NCI-H82 treated with DMSO at 0.1 percent for 48 hours (cell line): ENCODE results near the gene OTUB2.

Source experiments
- DNase-seq: peaks from one replicate; lab custom pipeline; 2025; ENCODE audit not compliant: unreplicated experiment; lab: John Stamatoyannopoulos, UW

The OTUB2 gene

DNA sequence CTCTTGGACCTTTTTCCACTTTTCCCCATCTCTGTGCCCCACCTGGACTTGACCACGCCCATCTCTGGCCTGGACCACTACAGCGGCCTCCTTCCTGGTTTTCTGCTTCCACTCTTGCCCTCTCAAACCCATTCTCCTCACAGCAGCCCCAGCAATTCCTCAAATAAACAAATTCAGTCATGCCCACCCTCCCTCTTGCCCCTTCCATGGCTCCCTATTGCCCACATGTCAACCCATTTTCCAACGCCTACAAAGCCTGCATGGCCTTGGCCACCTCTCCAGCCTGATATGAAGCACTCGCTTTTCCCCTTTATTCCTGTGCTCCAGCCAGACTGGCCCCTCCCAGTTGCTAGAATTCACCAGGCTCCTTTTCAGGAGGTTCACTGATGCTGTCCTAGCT lies 5.9 kb upstream of the OTUB2 start:
- no peak for DNase-seq

DNA sequence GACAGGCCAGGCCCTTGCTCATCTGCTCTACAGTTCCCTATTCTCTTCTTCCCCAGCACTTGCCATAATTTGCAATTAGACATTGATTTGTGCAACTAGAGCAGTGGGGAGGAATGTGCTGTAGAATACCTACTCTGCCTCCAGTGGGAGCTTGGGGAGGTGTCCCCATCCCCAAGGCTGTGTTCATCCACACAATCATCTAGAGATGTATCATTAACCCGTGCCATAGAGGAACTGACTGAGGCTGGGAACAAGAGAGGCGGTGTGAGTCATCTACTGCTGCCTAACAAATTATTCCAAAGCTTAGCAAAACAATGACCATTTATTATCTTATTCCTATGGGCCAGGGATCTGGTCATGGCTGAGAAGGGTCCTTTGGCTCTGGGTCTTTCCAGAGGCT lies 5.1 kb upstream of the OTUB2 start:
- DNase-seq, result no peak

DNA sequence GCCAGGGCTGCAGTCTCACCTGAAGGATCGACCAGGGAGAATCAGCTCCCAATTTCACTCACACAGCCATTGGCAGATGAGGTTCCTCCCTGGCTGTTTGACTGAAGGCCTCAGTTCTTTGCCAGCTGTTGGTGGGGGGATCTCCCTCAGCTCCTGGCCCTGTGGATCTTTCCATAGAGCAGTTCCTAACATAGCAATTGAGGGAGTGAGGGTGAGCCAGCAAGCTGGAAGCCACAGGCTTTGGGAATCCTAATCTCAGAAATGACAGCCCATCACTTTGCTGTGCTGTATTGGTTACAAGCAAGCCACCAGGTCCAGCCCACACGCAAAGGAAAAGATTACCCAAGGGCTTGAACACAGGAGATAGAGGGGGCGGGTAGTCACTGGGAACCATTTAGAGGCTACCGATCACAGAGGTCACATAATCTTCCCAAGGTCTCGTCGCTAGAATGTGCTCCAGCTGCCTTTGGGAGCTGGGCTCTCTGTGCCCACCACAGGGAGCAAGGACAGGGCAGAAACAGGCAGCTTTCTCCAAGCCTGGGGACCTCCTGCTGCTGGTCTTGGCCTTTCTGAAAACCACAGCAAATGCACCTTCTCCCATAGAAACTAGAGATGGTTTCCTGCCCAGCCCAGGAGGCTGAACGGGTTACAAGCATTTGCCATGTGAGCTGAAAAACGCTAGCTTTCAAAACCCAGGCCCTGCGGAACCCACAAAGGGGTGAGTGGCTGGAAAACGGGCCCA lies 4.6 kb upstream of the OTUB2 start:
- no peak for DNase-seq

DNA sequence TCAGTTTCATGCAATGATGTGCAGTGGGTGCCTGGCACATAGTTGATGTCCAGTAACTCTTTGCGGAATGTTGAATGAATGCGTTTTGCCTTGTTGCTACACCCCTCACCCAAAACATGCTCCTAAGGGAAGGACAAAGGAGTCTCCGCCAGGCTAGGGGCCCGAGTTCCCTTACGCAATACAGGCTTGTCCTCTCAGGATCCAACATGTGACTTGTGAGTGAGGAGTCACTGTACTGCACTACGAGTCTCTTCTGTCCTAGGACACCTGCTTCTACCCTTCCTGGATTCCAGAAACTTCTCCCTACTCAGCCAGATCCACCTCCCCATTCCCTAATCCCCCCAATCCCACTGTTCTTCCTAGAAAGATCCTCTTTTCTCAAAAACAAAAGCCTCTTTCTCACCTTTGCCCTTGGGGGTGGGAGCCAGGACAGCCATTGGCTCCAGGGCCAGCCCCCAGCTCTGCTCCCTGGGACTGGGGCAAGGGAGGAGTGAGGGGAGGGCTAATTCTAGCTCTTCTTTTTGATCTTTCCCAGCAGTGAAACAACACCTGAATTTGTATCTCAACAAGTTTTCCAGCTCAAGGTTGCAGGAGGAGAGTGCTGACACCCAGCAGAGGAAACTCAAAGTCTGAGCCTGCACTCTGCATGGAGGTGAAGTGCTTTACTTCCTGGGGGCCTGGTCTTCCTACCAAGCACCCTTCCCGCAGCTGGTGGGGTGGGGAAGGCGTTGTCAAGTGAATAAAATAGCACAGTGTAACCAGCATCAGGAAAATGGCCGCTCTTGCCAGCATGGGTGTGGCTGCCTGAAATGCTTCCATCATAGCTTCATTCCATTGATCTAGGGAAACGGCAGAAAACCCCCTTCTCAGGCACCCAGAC lies 3.4 kb upstream of the OTUB2 start:
- no peak for DNase-seq

DNA sequence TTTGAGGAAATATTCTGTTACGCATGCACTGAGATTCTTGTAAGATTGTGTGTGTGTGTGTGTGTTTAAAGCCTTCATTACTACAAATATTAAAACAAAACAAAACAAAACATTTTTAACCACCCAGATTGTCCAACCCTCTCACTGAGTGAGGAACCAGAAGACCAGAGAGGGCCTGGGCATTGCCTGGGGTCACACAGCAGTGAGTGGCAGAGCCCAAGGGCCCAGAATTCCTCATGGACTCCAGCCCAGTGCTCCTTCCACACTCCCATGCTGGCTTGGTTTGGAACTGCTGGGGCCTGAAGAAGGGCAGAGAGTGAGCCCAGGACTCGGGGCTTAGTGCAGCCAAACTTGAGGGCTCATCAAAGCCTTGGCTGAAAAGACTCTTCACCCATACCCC lies 1.6 kb upstream of the OTUB2 start:
- DNase-seq, result no peak

DNA sequence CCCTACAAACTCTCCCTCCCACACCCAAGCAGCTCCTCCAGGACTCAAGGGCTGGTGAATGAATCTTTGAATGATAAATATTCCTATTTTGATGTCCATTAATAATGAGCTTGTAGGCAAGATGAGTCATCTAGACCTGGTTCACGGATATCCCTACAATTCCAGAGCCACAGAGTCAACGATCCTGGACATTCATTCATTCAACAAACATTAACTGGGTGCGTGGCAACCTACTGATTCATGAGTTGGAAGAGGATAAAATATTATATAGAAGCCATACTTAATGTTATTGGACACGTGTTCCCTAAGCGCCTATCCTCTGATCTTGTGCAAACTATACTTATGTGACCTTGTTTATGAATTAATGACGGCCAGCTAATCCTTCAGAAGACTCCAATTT lies 420 bp upstream of the OTUB2 start:
- DNase-seq, result no peak

DNA sequence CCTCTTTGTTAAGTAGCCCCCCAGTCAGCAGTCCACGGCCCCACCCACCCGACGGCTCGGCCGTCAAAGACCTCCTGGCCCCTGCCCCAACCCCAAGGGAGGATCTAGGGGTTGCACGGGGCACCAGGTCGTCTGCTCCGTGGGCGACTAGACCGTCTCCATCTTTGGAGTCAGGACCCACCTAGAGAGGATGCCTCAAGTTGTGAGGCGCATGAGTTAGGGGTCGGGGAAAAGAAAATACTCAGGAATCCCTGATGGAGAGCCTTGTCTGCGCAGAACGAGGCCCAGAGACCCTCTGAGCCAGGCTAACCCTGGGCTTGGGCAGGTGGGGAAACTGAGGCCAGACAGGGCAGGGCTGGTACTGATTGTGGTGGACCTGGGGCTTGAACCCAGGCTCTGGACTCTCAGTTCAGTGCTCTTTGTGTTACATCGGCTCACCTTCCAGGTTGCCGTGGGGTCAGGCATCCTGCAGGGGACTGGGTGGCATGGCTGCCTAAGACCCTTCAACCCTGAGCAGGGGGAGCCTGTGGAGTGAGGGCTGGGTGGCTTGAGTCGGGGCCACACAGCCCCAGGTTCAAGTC lies 839 bp downstream of the OTUB2 start:
- DNase-seq, result no peak

DNA sequence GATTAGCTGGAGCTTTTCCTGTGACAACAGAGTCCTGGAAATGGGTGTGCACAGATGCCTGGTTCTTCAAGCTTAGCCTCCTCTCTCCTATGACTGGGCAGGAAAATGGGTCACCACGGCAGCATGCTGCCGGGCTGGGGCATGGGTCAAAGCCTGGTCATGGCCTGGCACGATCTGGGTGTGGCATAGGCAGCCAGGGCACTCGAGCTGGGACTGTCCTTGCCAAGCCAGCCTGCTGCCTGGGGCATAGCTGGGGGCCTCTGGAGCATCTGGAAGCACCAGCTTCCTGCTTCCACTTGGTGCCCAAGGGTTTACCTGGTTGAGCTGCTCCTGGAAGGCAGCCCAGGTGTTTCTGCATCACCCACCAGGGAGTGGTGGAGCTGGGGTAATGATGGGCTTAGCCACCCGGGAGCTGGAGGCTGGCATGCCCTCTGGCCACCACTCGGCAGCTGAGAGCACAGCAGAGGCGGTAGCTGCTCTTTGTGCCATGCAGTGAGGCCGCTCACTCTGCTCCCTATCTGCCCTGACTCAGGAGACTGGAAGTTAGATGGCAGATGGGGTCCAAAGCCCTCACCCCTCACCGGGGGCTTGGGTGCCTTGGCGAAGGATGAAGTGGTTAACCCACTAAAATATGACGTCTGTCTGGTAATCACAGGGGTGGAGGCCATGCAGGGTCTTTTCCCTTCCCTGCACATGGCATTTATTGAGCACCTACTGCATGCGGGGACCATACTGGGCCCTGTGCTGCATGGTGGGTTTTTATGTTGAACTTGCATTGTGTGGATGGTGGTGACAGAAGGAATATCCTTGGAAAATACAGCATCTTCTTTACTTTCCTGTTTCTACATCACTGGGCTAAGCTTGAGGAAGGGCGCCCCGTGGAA lies 1.7 kb downstream of the OTUB2 start:
- DNase-seq, result no peak

DNA sequence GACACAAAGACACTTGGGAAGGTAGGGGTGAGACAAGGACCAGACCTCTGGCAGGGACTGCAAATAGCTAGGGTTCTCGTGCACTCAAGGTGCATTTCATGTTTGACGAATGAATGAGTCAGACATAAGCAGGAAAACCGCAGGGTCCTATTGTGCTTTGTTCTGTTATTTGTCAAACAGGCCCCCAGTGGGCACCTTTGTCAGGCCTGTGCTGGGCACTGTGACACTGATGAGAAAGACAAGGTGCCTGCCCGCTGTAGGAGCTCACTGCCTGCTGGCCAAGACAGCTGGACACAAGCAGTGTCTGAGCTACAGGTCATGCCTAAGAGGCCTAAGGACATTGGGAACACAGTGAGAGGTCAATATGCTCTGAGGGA lies 2.3 kb downstream of the OTUB2 start:
- no peak for DNase-seq

DNA sequence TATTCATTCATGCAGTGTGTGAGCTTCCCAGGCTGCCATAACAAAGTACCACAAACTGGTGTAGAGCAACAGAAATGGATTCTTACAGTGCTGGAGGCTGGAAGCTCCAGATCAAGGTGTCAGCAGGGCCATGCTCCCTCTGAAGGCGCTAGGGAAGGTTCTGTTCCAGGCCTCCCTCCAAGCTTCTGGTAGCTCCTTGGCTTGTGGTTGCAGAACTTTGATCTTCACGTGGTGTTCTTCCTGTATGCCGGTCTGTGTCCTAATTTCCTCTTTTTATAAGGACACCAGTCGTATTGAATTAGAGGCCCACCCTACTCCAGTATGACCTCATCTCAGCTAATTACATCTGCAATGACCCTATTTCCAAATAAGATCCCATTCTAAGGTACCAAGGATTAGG lies 3.1 kb downstream of the OTUB2 start:
- no peak for DNase-seq

DNA sequence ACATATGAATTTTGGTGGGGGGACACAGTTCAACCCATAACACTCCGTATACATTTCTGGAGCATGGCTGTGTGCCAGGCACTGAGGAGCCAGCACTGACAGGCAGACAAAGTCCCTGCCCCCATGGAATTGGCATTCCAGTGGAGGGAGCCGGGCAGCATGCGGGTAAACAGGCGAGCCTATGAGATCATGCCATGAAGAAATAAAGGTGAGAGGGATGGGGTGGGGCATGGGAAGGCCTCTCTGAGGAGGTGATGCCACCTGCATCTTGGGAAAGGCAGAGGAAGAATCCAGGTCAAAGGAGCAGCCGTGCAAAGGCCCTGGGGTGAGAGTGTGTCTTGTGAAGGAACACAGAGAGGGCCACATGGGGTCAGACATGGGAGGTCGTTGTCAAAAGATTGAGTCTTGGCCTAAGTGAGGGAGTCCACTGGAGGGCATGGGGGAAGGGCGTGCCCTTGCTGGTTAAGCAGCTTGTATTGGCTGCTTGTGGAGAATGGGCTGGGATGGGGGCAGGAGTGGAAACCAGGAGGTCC lies 3.6 kb downstream of the OTUB2 start:
- DNase-seq, result no peak

DNA sequence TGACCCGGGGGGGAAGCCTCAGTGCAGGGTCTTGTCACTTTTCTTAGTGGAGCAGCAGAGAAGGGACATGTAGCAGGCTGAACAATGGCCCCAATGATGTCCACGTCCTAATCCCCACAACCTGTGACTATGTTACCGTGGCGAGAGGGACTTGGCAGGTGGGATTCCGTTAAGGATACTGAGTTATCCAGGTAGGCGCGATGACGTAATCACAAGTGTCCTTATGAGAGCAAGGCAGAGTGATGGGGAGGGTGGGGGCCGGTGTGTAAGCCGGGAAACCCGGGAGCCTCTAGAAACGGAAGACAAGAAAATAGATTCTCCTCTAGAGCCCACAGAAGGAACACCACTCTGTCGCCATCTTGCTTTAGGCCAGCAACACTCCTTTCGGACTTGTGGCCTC lies 4.4 kb downstream of the OTUB2 start:
- no peak for DNase-seq

DNA sequence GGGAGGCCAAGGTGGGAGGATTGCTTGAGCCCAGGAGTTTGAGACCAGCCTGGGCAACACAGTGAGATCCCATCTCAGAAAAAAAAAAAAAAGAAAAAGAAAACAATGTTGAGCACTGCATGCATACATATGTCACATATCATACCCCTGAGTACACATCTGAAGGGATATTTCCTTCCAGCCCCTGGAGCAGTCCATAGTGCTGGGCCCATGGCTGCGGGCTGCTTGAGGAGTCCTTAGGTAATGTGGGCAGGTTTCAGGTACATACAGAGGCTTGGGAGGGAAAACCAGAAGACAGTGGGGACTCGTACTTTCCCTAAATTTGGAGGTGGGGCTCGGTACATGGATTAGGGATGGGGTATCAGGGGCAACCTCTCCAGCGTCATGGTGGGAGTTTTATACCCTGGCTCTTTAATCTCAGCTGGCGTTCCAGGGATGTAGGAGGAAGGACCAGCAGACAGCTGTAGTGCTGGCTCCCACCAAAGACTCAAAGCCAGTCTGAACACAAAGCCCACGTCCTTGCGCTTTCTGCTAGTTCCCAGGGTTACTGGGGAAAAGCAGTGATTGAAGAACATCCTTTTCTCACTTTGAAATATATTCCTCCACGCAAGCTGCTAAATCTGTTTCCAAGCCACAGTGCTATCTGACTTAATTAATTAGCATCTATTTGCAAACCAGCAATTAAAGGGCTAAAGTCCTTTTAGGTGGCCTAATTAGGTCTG lies 5.2 kb downstream of the OTUB2 start:
- no peak for DNase-seq

DNA sequence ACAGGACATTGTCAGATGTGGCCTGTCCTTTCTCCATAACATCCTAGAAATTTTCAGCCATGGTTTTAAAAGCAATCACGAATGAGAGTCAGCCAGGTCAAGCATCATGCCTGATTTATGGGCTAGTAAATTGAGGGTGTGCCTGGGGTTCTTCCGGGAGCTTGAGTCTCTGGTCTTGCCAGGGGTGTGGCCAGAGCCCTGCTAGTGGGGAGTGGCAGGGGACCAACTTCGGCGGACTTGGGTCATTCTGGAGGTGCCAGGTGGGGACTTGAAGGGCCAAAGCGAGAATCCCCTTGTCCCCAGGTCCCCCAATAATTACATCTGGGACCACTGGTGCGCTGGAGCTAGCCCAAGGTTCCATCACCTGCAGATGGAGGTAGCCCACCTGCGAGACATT lies 5.7 kb downstream of the OTUB2 start:
- DNase-seq, result no peak

DNA sequence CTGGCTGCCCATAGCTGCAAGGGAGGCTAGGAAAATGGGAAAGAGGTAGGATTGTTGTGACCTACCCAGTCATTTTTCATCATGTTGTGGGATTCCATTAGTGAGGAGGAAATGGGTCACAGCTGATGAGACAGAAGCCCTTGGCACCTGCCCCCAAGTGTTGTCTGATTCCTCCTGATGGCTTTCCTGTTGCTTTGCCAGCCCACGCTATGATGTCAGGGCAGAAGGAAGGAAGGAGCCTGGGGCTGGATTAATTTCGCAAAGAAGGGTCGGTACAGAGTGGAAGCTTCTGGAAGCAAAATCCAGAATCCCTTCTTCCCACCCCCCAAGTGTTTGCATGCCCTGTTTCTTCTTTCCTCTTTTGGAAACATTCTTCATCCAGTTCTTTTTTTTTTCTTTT lies 8.7 kb downstream of the OTUB2 start:
- DNase-seq, result no peak

DNA sequence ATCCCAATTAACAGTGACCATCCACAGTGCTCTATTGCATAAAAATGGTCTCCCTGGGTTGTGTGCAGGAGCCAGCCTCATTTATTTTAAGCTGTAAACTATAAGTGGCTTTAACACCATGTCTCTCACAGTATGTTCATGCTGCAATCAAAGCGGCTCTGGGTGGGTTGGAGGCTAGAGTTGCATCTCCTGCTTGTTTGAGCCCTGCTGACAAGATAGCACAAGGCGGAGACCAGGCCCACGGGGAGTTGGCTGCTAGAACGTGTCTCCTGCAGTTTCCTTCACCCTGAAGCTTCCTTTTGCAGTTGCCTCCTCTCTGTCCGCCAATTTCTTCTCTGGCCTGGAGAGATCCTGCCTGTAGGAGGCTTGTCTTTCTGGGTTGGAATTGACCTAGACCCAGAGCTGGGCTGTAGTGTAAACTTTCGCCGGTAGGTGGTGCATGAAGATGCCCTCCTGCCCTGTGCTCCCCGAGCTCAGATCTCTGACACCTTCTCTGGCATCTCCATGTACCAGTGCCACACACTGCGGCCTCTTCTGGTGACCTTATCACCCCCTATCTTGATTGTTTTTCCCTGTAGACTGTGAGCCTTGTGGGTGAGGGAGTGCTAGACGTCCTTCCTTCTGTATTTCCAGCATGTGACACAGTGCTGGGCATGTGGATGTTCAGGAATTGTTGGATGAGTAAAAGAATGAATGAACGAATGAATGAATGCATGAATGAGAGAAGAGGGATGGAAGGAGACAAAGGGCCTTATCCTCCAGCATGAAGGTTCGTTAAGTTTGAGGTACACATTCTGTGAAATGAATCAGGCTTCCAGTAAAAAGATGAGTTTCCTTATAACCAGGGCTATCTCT lies 10.4 kb downstream of the OTUB2 start:
- DNase-seq, result peak; percentile 20

DNA sequence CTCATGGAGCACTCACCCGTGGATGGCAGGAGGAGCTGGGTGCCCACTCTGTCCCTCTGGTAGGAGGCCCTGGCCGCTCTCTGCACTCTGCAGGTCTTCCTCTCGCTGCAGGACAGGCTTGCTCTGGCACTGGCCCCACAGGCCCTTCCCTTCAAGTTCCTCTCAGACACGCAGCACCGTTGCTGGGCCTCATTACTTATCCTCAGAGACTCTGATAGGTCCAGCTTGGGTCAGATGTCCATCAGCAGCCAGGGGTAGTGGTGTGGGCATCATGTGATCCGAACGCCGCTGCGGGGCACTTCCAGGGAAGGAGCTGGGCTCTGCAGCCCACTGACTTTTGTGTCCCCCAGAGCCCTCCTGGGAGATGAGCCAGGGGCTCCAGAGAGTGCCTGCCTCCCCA lies 11.8 kb downstream of the OTUB2 start:
- DNase-seq, result no peak

DNA sequence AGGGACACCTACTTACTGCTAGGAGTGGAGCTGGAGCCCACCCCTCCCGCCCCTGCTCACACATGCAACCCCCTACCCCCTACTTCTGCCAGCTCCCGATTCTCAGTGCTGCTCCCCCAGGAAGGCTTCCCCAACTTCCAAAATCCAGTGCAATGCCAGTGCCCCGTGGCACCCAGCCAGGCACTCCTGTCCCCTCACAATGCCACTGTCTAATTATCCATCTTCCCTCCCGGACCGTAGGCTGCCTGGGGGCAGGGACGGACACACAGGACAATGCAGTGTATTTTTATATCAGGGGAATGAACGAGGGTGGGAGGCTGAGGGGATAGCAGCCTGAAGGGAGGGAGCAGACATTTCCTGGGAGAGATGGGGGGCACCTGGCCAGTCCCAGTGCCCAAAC lies 12.4 kb downstream of the OTUB2 start:
- no peak for DNase-seq

DNA sequence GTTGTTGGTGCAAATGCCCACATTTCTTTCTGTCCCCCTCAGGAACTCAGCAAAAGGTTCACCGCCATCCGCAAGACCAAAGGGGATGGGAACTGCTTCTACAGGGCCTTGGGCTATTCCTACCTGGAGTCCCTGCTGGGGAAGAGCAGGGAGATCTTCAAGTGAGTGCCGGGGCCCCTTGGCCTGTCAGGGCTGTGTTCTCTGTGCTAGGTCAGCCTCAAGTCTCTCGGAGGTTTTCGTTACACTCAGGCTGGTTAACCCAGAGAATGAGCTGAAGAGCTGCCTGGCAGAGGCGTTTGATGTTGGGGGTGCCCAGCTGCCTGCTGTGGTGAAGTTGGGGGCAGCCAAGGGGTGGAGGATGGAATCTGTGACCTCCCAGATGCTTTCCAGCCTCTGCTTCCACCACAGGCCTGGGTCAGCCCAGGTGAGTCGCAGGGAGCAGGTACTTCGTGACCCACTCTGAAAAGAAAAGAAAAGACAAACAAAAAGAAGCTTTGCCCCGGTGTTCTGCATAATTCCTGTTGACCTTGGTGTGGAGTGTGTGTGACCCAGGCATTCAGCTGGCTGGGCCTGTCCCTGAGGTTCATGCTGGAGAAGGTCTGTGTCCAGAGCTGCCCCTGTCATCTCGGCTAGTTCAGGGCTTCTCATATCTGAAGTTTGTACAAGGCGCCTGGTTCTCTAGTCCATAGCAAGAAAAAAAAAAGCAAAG lies 12.9 kb downstream of the OTUB2 start:
- no peak for DNase-seq
